Pulmonary artery endothelial cell (primary cell): ENCODE measurements around the gene PIH1D1. TPM values are rescaled to one million over a fixed set of nuclear protein-coding genes. Genes with fewer than 3 reads are reported as not detected.

Source experiments
- DNase-seq: peaks from one replicate; pipeline ENCODE4 v3.0.0-alpha.2; 2011; ENCODE audit warnings: low read depth, low spot score
- total RNA-seq: library from RNA; depleted of rRNA; stranded (reverse); fragments of >200 nt; gene quantifications from 2 replicates; pipeline ENCODE4 v1.2.3, GENCODE V29; 2014

The PIH1D1 gene
- total RNA-seq, 1 donor from 2014 or later: 170 TPM

- no peak for DNase-seq
These were observed 15.9 kb downstream of the PIH1D1 start for GRCh38 chr19:49435670-49436069.

- no peak for DNase-seq
These were observed 16.6 kb downstream of the PIH1D1 start for GRCh38 chr19:49434907-49435583.

GRCh38 chr19:49433240-49433901 is 18.2 kb downstream of the PIH1D1 start:
- DNase-seq: no peak

- no peak for DNase-seq
These were observed 19.2 kb downstream of the PIH1D1 start for GRCh38 chr19:49432141-49433073.

GRCh38 chr19:49431330-49431749 is 20.3 kb downstream of the PIH1D1 start:
- DNase-seq: no peak

- DNase-seq: no peak
These were observed 20.8 kb downstream of the PIH1D1 start for GRCh38 chr19:49430678-49431329.

GRCh38 chr19:49430172-49430677 is 21.4 kb downstream of the PIH1D1 start:
- DNase-seq: no peak

GRCh38 chr19:49428547-49429451 is 22.8 kb downstream of the PIH1D1 start:
- no peak for DNase-seq

GRCh38 chr19:49427855-49428546 is 23.6 kb downstream of the PIH1D1 start:
- no peak for DNase-seq

- DNase-seq: no peak
These were observed 24.3 kb downstream of the PIH1D1 start for GRCh38 chr19:49427339-49427738.

GRCh38 chr19:49425922-49426592 is 25.6 kb downstream of the PIH1D1 start:
- no peak for DNase-seq

- no peak for DNase-seq
These were observed 26.4 kb downstream of the PIH1D1 start, which contains the start of gene GFY for GRCh38 chr19:49425178-49425577. GFY (plus strand) TSS chr19:49425388; CDS start chr19:49426431, 1,043 bp downstream.

GRCh38 chr19:49423985-49424303 is 27.7 kb downstream of the PIH1D1 start:
- no peak for DNase-seq

GRCh38 chr19:49423071-49423984 is 28.3 kb downstream of the PIH1D1 start, which contains the start of gene PTH2:
PTH2 (minus strand) TSS chr19:49423441; CDS start chr19:49423339, 102 bp downstream.
- DNase-seq: no peak

GRCh38 chr19:49422407-49423070 is 29.1 kb downstream of the PIH1D1 start:
- no peak for DNase-seq

- DNase-seq: no peak
These were observed 29.8 kb downstream of the PIH1D1 start for GRCh38 chr19:49421878-49422202.
